Endothelial cell of coronary artery (primary cell): ENCODE measurements around the gene ASF1A. TPM values are rescaled to one million over a fixed set of nuclear protein-coding genes. Genes with fewer than 3 reads are reported as not detected.

Experiments
- total RNA-seq: library from RNA; depleted of rRNA; stranded (reverse); fragments of >200 nt; gene quantifications from 2 replicates; pipeline ENCODE4 v1.2.3, GENCODE V29; 2014

ASF1A gene
- 16.9 and 20.8 TPM in 2 replicates for total RNA-seq

DNA sequence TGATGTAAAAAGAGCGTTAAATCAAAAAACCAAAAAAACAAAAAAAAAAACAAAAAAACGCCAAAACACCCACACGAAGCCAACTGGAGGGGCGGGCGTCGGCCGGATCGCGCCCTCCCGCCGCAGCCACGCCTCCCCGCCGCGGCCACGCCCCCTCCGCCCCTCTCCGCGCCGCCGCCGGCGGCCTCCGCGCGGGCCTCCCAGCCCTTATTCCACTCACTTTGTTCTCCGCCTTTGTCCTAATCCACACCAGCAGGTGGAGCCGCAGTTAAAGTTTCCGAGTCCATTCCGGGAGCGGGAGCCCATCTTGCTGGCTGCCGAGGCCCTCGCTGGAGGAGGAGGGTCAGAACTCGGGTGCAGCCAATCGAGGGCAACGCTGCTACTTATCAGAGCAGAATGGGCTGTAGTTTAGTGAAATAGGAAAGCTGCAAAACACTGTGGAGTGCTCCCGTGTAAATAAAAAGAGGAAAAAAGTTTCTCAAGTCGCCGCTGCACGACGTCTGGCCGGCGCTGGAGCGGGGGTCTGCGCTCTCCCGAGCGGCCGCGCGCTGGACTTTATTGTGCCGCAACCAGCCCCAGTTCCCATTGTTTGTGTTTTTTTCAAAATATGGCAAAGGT, at the start of gene ASF1A:
ASF1A (plus strand) TSS at position 346 of the 618 bp plus-strand sequence; CDS start at position 608, 262 bp downstream.

DNA sequence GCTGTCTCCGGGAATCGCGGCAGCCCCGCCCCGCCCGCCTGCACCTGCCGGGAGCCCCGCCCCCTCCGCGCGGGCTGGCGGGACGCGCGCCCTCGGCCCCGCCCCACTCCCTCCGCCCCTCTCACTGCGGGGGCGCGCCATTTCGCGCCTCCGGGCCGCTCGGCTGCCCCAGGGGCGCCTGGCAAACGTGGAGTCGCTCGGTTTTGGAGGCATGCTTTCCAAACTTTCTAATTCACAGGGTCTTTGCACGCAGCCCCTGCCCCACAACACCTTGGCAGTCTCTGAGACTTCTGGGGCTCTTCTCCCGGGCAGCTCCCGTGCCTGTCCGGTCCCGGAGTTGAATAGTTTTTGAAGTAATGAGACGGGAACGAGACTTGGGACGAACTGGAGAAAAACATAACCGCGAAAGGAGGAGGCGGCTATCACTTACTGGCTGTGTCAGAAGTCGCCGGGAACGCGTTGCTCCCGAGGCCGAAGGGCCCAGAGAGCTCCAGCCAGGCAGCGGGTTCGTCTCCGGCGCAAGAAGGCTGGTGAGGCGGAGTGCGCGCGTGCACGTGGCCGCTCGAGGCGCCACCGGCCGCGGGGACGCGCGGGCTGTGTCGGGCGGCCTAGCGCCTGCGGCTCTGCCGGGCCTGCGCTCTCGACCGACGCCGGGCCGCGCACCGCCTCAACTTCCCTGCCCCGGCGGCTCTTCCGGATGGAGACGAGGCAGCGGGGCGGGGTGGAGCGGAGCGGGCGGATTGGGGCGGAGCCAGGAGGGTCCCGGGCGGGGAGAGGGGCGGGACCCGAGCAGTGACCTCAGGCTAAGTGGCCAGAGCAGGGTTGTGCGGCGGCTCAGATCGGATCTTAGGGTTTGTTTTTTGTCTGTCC, 40.7 kb downstream of the ASF1A start, which contains the start of gene MCM9:
MCM9 (minus strand) TSS at position 699 of the 870 bp plus-strand sequence. CDS start 3,436 bp downstream, outside the sequence.

Other genes with a start within 250 kb of the ASF1A start
- gene CEP85L, start 242.6 kb upstream of the ASF1A start, total RNA-seq = 8.8 and 12.0 TPM in 2 replicates
- 8.9 and 9.8 TPM in 2 replicates for gene MCM9, start 41.0 kb downstream of the ASF1A start, total RNA-seq
- 0.18 and 0.19 TPM in 2 replicates for gene FAM184A, start 184.5 kb downstream of the ASF1A start, total RNA-seq